Measurements from ENCODE around the gene C11orf16. TPM values are rescaled to one million over a fixed set of nuclear protein-coding genes. Genes with fewer than 3 reads are reported as not detected.

The C11orf16 gene
- total and polyA plus RNA-seq, 2 experiments from 2014 or later = not detected

DNA sequence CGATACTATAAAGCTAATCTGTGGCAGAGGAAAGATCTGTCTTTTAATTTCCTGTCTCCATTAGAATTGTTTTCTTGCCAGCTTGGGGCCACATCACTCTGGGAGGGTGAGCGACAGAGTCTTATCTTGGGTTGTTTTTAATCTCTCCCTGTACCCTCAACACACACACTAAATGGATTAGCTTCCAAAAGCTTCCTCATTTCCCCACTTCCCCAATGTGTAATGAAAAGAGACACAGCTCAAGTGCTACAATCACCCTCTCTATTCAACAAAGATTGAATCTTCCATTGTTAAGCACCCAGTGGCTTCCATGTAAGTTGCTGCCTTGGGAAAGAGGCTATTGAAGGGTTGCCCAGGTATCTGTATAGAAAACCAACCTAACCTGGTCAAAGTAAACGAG, 16.1 kb upstream of the C11orf16 start:
- H2AFZ ChIP-seq = no peak overlapping the region
- H3K4me2 ChIP-seq = no peak overlapping the region
- H3K4me1 ChIP-seq (ENCODE audit: insufficient read depth) = no peaks in the 10 kb centered on the region
- 81% methylated on average over 3 of the region's 3 CpGs for WGBS (ENCODE audit: low lambda C conversion rate, missing lambda C conversion rate)
- H3K36me3 ChIP-seq (replicated peaks; ENCODE audit: insufficient read depth, low read depth) = no peaks in the 10 kb centered on the region
- TF ChIP-seq EZH2 (IDR thresholded peaks at IDR 0.05; ENCODE audit: borderline replicate concordance) = no peak
- no peak for TF ChIP-seq EZH2phosphoT487 (IDR thresholded peaks at IDR 0.05; ENCODE audit: low read depth, severe bottlenecking, unreplicated experiment)
- TF ChIP-seq, protein P1, sequence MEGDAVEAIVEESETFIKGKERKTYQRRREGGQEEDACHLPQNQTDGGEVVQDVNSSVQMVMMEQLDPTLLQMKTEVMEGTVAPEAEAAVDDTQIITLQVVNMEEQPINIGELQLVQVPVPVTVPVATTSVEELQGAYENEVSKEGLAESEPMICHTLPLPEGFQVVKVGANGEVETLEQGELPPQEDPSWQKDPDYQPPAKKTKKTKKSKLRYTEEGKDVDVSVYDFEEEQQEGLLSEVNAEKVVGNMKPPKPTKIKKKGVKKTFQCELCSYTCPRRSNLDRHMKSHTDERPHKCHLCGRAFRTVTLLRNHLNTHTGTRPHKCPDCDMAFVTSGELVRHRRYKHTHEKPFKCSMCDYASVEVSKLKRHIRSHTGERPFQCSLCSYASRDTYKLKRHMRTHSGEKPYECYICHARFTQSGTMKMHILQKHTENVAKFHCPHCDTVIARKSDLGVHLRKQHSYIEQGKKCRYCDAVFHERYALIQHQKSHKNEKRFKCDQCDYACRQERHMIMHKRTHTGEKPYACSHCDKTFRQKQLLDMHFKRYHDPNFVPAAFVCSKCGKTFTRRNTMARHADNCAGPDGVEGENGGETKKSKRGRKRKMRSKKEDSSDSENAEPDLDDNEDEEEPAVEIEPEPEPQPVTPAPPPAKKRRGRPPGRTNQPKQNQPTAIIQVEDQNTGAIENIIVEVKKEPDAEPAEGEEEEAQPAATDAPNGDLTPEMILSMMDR (IDR thresholded peaks at IDR 0.05; ENCODE audit: poor library complexity) = no peak
- DNase-seq (ENCODE audit: low spot score) = no peak
- H3K9me2 ChIP-seq (replicated peaks; ENCODE audit: insufficient read depth) = no peaks in the 10 kb centered on the region
- H4K20me1 ChIP-seq (ENCODE audit: insufficient read depth, poor library complexity, severe bottlenecking) = no peaks in the 10 kb centered on the region
- no peaks in the 10 kb centered on the region for H3K27me3 ChIP-seq
- no peak overlapping the region for H3K4me3 ChIP-seq
- no peaks in the 10 kb centered on the region for H3K9me3 ChIP-seq (ENCODE audit: low read depth)
- H3K79me2 ChIP-seq = no peaks in the 10 kb centered on the region
- H3K27ac ChIP-seq = no peak overlapping the region

DNA sequence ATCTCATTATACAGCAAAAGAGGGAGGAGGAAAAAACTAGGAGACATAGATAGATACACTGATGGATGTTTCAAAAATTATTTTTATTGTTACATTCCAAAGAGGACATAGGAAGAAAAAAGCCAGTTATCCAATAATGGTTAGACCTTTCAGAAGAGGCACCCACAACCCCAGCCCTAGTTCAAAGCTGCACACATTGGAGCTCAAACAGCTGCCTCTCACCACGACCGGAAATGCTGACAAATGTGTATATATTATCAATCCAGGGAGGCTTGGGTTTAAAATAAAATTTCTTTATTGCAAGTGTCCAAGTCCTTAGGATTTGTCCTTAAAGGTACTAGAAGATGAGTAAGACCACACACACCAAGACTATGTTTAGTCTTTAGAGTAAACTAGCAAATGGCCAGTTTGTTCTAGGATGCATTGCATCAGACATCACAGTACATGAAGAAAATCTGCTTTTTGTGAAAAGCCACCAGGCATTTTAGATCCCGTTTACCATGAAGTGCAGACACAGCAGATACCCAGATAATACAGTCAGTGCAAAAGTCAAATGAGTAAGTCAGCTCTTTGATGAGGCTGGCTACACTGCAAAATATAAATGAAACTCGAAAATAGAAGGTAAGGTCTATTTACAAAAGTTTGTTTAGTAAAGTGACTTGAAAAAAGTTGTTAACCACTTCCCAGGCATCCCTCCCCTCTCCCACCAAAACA, 14.6 kb upstream of the C11orf16 start:
- Histone ChIP-seq H3K9me2 (replicated peaks; ENCODE audit: insufficient read depth) (no peaks in the 10 kb centered on the region), H3K4me2 (no peak overlapping the region), H2AFZ (no peak overlapping the region), H3K4me3 (no peak overlapping the region), H3K9me3 (ENCODE audit: low read depth) (no peaks in the 10 kb centered on the region), H4K20me1 (ENCODE audit: insufficient read depth, poor library complexity, severe bottlenecking) (no peaks in the 10 kb centered on the region), H3K27me3 (no peaks in the 10 kb centered on the region), H3K27ac (no peak overlapping the region), H3K79me2 (no peaks in the 10 kb centered on the region), H3K4me1 (ENCODE audit: insufficient read depth) (no peaks in the 10 kb centered on the region), H3K36me3 (replicated peaks; ENCODE audit: insufficient read depth, low read depth) (no peaks in the 10 kb centered on the region)
- TF ChIP-seq EZH2 (IDR thresholded peaks at IDR 0.05; ENCODE audit: borderline replicate concordance) = no peak
- TF ChIP-seq, protein P1 (IDR thresholded peaks at IDR 0.05; ENCODE audit: poor library complexity) = no peak
- TF ChIP-seq EZH2phosphoT487 (IDR thresholded peaks at IDR 0.05; ENCODE audit: low read depth, severe bottlenecking, unreplicated experiment) = no peak
- WGBS (ENCODE audit: low lambda C conversion rate, missing lambda C conversion rate) = 63% methylated on average over 4 of the region's 4 CpGs
- no peak for DNase-seq (ENCODE audit: low spot score)

DNA sequence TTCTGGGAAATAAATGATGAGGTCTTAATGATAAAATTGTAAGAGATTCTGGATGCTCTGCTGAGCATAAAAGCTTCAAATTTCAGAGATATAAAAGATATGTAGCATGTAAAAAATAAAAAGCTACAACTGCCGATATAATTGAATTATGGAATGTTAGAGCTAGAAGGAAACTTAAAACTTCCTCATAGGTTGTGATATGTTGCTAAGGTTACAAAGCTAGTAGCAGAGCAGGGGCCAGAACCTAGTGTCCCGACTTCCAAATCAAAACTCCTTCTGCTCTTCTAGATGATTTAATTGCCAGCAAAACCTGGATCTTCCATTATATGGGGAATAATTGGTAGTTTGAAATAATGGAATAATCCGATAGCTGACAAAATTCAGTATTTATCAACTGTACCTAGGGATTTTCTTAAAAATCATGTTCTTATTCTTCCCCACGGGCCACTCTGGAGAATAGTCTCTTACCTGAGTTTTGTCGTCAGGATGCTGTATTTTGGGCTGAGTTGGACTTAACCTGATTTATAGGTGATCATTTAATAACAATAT, 9.8 kb upstream of the C11orf16 start, which contains the start of gene ASCL3:
TSS of gene ASCL3 (minus strand) at position 499 of the 549 bp plus-strand sequence. CDS start 4,855 bp downstream, outside the sequence.
- H3K4me2 ChIP-seq = no peak within 1 kb of the TSS
- H2AFZ ChIP-seq = no peak within 1 kb of the TSS
- TF ChIP-seq, protein P1 (IDR thresholded peaks at IDR 0.05; ENCODE audit: poor library complexity) = no peak
- no peak for TF ChIP-seq EZH2phosphoT487 (IDR thresholded peaks at IDR 0.05; ENCODE audit: low read depth, severe bottlenecking, unreplicated experiment)
- TF ChIP-seq EZH2 (IDR thresholded peaks at IDR 0.05; ENCODE audit: borderline replicate concordance) = no peak
- no peak within 1 kb of the TSS for H3K27ac ChIP-seq
- H3K79me2 ChIP-seq = no peaks in the 10 kb centered on the region
- H3K4me3 ChIP-seq = no peak within 1 kb of the TSS
- no peaks in the 10 kb centered on the region for H3K9me2 ChIP-seq (replicated peaks; ENCODE audit: insufficient read depth)
- H3K27me3 ChIP-seq = no peaks in the 10 kb centered on the region
- WGBS (ENCODE audit: low lambda C conversion rate, missing lambda C conversion rate) = 78% methylated on average over 5 of the region's 5 CpGs
- no peaks in the 10 kb centered on the region for H3K9me3 ChIP-seq (ENCODE audit: low read depth)
- no peak for DNase-seq (ENCODE audit: low spot score)
- H4K20me1 ChIP-seq (ENCODE audit: insufficient read depth, poor library complexity, severe bottlenecking) = no peaks in the 10 kb centered on the region
- no peaks in the 10 kb centered on the region for H3K4me1 ChIP-seq (ENCODE audit: insufficient read depth)
- no peaks in the 10 kb centered on the region for H3K36me3 ChIP-seq (replicated peaks; ENCODE audit: insufficient read depth, low read depth)
